ENCODE measurements around the gene CACFD1.

GRCh38 chr9:133512253-133513213 is 52.8 kb downstream of the CACFD1 start:
- no peak for TF ChIP-seq CTCF (IDR thresholded peaks at IDR 0.05; ENCODE audit: borderline replicate concordance, extremely low read depth, low read length, poor library complexity, severe bottlenecking)
- no peak for TF ChIP-seq EZH2 (IDR thresholded peaks at IDR 0.05; ENCODE audit: borderline replicate concordance, low read depth, low read length, severe bottlenecking)
